ENCODE results near the gene HPCA. TPM values are rescaled to one million over a fixed set of nuclear protein-coding genes. Genes with fewer than 3 reads are reported as not detected.

HPCA gene
- total RNA-seq, 2 donors from 2014 or later: not detected

GRCh38 chr1:32920833-32921232, 34.5 kb downstream of the HPCA start:
- WGBS, 2 donors: 61 to 81% methylated on average over 5 to 7 of the region's 7 CpGs
- Histone ChIP-seq H3K36me3 (replicated peaks in 1 of 2; ENCODE audit: insufficient read depth in 1 of 2, low read depth in 2 of 2) (no peaks in the 10 kb centered on the region), H3K4me1 (peaks cover 4% of the 10 kb centered on the region), H3K9me3 (no peaks in the 10 kb centered on the region), H3K27ac (no peak overlapping the region), H3K27me3 (peaks cover 0 to 3% of the 10 kb centered on the region in 2 donors), H3K4me3 (no peak overlapping the region)
- no peak for TF ChIP-seq POLR2A (IDR thresholded peaks at IDR 0.05)
- TF ChIP-seq CTCF (IDR thresholded peaks at IDR 0.05): no peak
- no peak for ATAC-seq
- intact Hi-C loops (cut with DNase I): no loop called here
- no peak for DNase-seq

- Histone ChIP-seq H3K4me3 (no peak overlapping the region), H3K4me1 (peaks cover 4% of the 10 kb centered on the region), H3K36me3 (replicated peaks in 1 of 2; ENCODE audit: insufficient read depth in 1 of 2, low read depth in 2 of 2) (no peaks in the 10 kb centered on the region), H3K27me3 (peaks cover 0 to 3% of the 10 kb centered on the region in 2 donors), H3K27ac (no peak overlapping the region), H3K9me3 (no peaks in the 10 kb centered on the region)
- intact Hi-C loops (cut with DNase I): no loop called here
- peak; percentile 55 for ATAC-seq
- no peak for DNase-seq
- TF ChIP-seq CTCF (IDR thresholded peaks at IDR 0.05) (no peak), POLR2A (IDR thresholded peaks at IDR 0.05) (no peak)
- WGBS, 2 donors: 21 to 42% methylated on average over 12 to 29 of the region's 31 CpGs
Measured at GRCh38 chr1:32924881-32925344, 38.6 kb downstream of the HPCA start.

- H3K27ac ChIP-seq: no peak overlapping the region
- peaks cover 0 to 3% of the 10 kb centered on the region in 2 donors for H3K27me3 ChIP-seq
- intact Hi-C loops (cut with DNase I): no loop called here
- 32 to 39% methylated on average over 17 to 24 of the region's 24 CpGs for WGBS, 2 donors
- ATAC-seq (peak; percentile 52), DNase-seq (peak in 2 of 4 donors; percentile 23 to 44)
- H3K9me3 ChIP-seq: no peaks in the 10 kb centered on the region
- no peak overlapping the region for H3K4me3 ChIP-seq
- no peak for TF ChIP-seq CTCF (IDR thresholded peaks at IDR 0.05)
- no peak for TF ChIP-seq POLR2A (IDR thresholded peaks at IDR 0.05)
- H3K4me1 ChIP-seq: peaks cover 4% of the 10 kb centered on the region
- H3K36me3 ChIP-seq (replicated peaks in 1 of 2; ENCODE audit: insufficient read depth in 1 of 2, low read depth in 2 of 2): no peaks in the 10 kb centered on the region
Measured at GRCh38 chr1:32925403-32926162, 39.3 kb downstream of the HPCA start.

- ATAC-seq (no peak), DNase-seq (no peak)
- WGBS, 2 donors: 40 to 63% methylated on average over 6 of the region's 6 CpGs
- H3K27me3 ChIP-seq: peaks cover 0 to 3% of the 10 kb centered on the region in 2 donors
- no peak for TF ChIP-seq CTCF (IDR thresholded peaks at IDR 0.05)
- no peak for TF ChIP-seq POLR2A (IDR thresholded peaks at IDR 0.05)
- peaks cover 4% of the 10 kb centered on the region for H3K4me1 ChIP-seq
- intact Hi-C loops (cut with DNase I): no loop called here
- no peaks in the 10 kb centered on the region for H3K36me3 ChIP-seq (replicated peaks in 1 of 2; ENCODE audit: insufficient read depth in 1 of 2, low read depth in 2 of 2)
- H3K9me3 ChIP-seq: no peaks in the 10 kb centered on the region
- no peak overlapping the region for H3K4me3 ChIP-seq
- H3K27ac ChIP-seq: no peak overlapping the region
Measured at GRCh38 chr1:32926562-32926961, 40.3 kb downstream of the HPCA start.

GRCh38 chr1:32927441-32927840, 41.1 kb downstream of the HPCA start:
- intact Hi-C loops (cut with DNase I): no loop called here
- no peak overlapping the region for H3K27ac ChIP-seq
- whole genome bisulfite sequencing, 2 donors: 88 to 91% methylated on average over 2 of the region's 2 CpGs

More at GRCh38 chr1:32927441-32927840, 41.1 kb downstream of the HPCA start:
- Histone ChIP-seq H3K36me3 (replicated peaks in 1 of 2; ENCODE audit: insufficient read depth in 1 of 2, low read depth in 2 of 2) (no peaks in the 10 kb centered on the region), H3K4me3 (no peak overlapping the region), H3K27me3 (peaks cover 0 to 3% of the 10 kb centered on the region in 2 donors), H3K9me3 (no peaks in the 10 kb centered on the region), H3K4me1 (peaks cover 4% of the 10 kb centered on the region)
- no peak for ATAC-seq
- TF ChIP-seq POLR2A (IDR thresholded peaks at IDR 0.05) (no peak), CTCF (IDR thresholded peaks at IDR 0.05) (no peak)
- no peak for DNase-seq
